ENCODE data around the gene DCAF16.
A peak's percentile ranks its signal among the peaks of the same experiment; 100 is the strongest.

The DCAF16 gene

DNA sequence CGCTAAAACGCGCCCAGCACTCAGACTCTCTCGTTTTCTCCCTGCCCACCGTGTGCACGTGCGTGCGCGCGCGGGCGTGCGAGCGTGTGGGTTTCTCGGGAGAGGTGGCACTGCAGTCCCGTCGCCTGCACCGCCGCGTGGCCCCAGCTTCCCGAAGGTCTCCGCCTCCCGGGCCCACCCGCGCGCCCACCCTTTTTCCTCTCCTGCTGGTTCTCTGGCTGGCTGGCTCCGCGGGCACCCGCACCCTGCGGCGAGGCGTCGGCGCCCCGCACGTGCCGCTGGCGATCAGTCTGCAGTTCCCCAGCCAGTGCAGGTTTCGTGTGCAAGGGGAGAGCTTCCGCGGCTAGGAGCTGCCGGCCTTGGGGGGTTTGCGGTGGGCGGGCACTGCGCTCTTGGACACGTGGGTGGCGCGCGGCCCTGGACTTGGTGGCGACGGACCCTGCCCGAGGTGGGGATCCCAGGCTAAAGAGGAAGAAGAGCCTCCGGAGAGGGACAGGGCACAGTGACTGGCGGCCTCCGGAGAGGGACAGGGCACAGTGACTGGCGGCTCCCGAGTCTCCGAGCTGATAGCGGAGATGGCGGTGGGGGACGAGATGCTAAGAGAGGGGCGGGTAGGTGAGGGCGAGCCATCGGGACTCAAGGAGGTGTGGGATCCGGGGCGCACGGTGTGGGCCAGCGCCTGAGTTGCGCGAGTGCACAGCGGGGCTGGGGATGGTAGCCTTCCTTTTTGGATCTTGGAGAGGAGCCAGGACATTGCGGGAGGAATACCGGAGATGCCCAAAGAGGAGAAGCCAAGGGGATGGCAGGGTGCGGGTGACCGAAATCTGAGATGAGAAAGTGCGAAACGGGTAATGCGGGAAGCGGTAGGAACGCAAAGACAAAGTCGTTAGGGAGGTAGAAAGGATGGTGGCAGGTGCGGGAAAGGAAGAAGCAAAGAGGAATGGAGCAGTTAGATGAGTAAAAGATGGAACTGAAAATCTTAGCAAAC lies 29.0 kb downstream of the DCAF16 start, which contains the start of gene FAM184B:
FAM184B (minus strand) TSS at position 322 of the 988 bp plus-strand sequence. CDS start 322 bp downstream, outside the sequence.
- H3K9me3 ChIP-seq (ENCODE audit: insufficient read depth, low read depth, low read length): no peaks in the 10 kb centered on the region
- H3K4me3 ChIP-seq (ENCODE audit: low read length): peak within 1 kb of the TSS; percentile 54
- 2% methylated on average over 82 of the region's 82 CpGs for WGBS
- H3K27ac ChIP-seq (ENCODE audit: low read depth, low read length): no peak within 1 kb of the TSS
- H3K36me3 ChIP-seq (ENCODE audit: insufficient read depth, low read length): no peaks in the 10 kb centered on the region
- peaks cover 60% of the 10 kb centered on the region for H3K27me3 ChIP-seq (ENCODE audit: insufficient read depth, low read length)
- peaks cover 6% of the 10 kb centered on the region; the same call in 1 of the 2 replicates for H3K4me1 ChIP-seq (ENCODE audit: insufficient read depth, low read length)
- H3K9ac ChIP-seq (ENCODE audit: low read depth, low read length): peak within 1 kb of the TSS; percentile 37

DNA sequence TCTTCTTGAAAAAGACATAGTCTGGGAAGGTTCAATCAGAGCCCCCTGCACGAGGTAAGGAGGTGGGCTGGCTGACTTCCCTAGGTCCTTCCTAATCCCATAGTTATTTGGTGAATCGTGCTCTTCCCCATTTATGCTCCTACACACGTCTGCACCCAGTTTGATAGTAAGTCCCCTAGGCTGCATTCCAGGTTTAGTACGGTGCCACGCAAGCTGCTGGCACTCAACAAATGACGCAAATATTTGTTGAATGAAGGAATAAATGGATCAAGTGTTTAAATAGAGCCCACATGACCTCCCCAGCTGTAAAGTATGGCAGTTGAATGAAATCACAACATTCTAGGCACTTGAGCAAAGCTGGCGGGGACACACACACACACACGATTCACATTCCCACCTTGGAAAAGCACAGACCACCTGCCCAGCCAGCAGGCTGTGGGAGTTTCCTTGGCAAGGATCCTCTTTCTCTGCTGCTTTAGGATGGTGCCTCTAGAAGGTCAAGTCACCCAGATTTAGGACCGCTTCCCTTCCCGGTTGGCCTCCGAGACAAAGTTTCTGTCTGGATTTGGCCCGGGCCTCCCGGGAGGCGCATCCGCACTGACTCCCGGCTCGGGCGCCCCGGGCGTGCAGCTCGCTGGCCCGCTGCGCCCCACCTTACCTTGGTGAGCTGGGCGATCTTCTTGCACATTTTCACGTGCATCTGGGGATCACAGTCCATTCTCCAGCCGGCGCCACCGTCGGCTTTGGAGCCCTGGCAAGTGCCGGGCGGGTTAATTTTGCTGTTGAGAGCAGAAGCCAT lies 29.9 kb downstream of the DCAF16 start:
- H3K9me3 ChIP-seq (ENCODE audit: insufficient read depth, low read depth, low read length): no peaks in the 10 kb centered on the region
- peak overlapping the region; percentile 37 for H3K9ac ChIP-seq (ENCODE audit: low read depth, low read length)
- H3K4me1 ChIP-seq (ENCODE audit: insufficient read depth, low read length): peaks cover 6% of the 10 kb centered on the region; the same call in 1 of the 2 replicates
- peak overlapping the region; percentile 54 for H3K4me3 ChIP-seq (ENCODE audit: low read length)
- H3K27me3 ChIP-seq (ENCODE audit: insufficient read depth, low read length): peaks cover 60% of the 10 kb centered on the region
- H3K27ac ChIP-seq (ENCODE audit: low read depth, low read length): no peak overlapping the region
- 23% methylated on average over 31 of the region's 31 CpGs for WGBS
- H3K36me3 ChIP-seq (ENCODE audit: insufficient read depth, low read length): no peaks in the 10 kb centered on the region

DNA sequence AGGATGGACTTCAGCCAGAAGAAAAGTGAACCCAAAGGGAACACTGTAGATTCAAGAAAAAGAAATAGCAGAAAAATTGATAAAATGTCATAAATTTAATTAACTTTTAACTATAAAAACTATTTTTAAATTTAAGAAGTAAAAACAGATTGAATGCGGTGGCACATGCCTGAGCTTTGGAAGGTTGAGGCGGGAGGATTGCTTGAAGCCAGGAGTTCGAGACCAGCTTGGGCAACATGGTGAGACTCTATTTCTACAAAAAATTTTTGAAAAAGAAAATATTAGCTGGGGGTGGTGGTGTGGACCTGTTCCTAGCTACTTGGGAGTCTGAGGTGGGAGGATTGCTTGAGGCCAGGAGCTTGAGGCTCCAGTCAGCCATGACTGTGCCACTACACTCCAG lies 32.1 kb downstream of the DCAF16 start:
- no peaks in the 10 kb centered on the region for H3K36me3 ChIP-seq (ENCODE audit: insufficient read depth, low read length)
- H3K4me3 ChIP-seq (ENCODE audit: low read length): no peak overlapping the region
- H3K9me3 ChIP-seq (ENCODE audit: insufficient read depth, low read depth, low read length): no peaks in the 10 kb centered on the region
- peaks cover 6% of the 10 kb centered on the region; the same call in 1 of the 2 replicates for H3K4me1 ChIP-seq (ENCODE audit: insufficient read depth, low read length)
- no peak overlapping the region for H3K9ac ChIP-seq (ENCODE audit: low read depth, low read length)
- peaks cover 53% of the 10 kb centered on the region for H3K27me3 ChIP-seq (ENCODE audit: insufficient read depth, low read length)
- WGBS: 90% methylated on average over 3 of the region's 3 CpGs
- H3K27ac ChIP-seq (ENCODE audit: low read depth, low read length): no peak overlapping the region

DNA sequence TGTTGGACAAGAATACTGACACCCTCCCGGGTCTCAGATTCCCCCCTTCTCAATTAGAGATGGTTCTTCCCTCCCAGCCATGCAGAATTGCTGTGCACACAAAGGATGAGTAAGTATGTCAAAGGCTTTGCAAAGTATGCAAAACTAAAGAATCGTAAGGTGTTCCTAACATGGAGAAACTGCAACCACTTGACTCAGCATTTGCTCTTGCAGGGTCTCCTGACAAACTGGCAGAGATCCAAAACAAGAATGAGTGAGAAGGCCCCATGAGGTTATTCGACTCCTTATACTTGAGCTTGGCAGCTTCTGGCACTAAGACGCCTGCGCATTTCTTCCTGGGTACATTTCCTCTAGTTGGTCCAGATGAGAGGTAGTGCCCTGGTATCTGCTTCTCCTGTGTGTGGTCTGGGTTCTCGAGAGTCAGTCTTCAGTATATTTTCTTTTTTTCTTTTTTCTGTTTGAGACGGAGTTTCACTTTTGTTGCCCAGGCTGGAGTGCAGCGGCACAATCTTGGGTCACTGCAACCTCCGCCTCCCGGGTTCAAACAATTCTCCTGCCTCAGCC lies 37.3 kb downstream of the DCAF16 start:
- H3K36me3 ChIP-seq (ENCODE audit: insufficient read depth, low read length): no peaks in the 10 kb centered on the region
- H3K9ac ChIP-seq (ENCODE audit: low read depth, low read length): no peak overlapping the region
- H3K4me3 ChIP-seq (ENCODE audit: low read length): no peak overlapping the region
- H3K9me3 ChIP-seq (ENCODE audit: insufficient read depth, low read depth, low read length): no peaks in the 10 kb centered on the region
- WGBS: 93% methylated on average over 10 of the region's 10 CpGs
- H3K27ac ChIP-seq (ENCODE audit: low read depth, low read length): no peak overlapping the region
- no peaks in the 10 kb centered on the region for H3K4me1 ChIP-seq (ENCODE audit: insufficient read depth, low read length)
- H3K27me3 ChIP-seq (ENCODE audit: insufficient read depth, low read length): peaks cover 3% of the 10 kb centered on the region; the same call in 1 of the 2 replicates

DNA sequence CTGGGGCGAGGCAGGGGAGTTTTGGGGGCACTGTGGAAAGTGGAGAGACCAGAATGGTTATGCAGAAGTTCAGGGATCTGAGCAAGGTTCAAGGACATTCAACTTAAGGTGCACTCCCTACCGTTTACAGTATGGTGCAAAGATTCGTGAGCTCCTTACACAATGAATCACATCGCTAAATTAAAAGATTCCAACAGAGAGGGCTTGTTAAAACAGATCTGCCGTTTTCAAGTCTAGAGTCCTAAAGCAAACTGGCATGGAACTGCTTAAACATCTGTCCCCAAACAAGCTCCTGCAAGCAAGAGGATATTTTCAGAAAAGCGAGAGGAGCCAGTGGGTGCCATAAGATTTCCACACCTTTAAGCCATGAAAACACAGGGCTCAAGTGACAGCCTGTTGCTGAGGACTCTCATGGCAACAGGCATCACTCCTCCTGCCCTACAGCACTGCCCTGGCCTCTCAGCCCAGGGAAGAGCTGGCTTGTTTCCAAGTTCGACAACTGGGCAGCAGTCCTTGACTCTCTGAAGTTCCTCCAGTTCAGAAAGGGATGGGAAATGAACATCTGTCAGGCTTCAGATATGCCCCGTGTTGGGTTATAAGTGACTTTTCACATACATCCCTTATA lies 39.2 kb downstream of the DCAF16 start:
- Histone ChIP-seq H3K4me3 (ENCODE audit: low read length) (no peak overlapping the region), H3K36me3 (ENCODE audit: insufficient read depth, low read length) (no peaks in the 10 kb centered on the region), H3K9ac (ENCODE audit: low read depth, low read length) (no peak overlapping the region), H3K27me3 (ENCODE audit: insufficient read depth, low read length) (no peaks in the 10 kb centered on the region), H3K4me1 (ENCODE audit: insufficient read depth, low read length) (no peaks in the 10 kb centered on the region), H3K27ac (ENCODE audit: low read depth, low read length) (no peak overlapping the region), H3K9me3 (ENCODE audit: insufficient read depth, low read depth, low read length) (peaks cover 4% of the 10 kb centered on the region; the same call in 1 of the 2 replicates)
- WGBS: 90% methylated on average over 8 of the region's 8 CpGs

DNA sequence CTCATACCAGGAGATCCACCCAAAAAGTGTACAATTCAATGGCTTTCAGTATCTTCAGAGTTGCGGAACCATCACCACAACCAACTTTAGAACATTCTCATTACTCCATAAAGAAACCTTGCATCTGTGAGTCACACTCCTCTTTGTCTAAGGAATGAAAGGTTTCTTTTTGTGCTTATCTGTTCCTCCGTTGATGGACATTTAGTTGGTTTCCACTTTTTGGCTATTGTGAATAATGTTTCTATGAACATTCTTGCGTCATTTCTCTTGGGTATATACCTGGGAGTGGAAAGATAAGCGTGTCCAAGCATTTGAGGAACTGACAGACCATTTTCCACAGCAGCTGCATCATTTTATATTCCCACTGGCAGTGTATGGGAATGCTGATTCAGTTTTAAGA lies 39.7 kb downstream of the DCAF16 start:
- 89% methylated on average over 4 of the region's 4 CpGs for WGBS
- no peak overlapping the region for H3K27ac ChIP-seq (ENCODE audit: low read depth, low read length)
- no peaks in the 10 kb centered on the region for H3K27me3 ChIP-seq (ENCODE audit: insufficient read depth, low read length)

DNA sequence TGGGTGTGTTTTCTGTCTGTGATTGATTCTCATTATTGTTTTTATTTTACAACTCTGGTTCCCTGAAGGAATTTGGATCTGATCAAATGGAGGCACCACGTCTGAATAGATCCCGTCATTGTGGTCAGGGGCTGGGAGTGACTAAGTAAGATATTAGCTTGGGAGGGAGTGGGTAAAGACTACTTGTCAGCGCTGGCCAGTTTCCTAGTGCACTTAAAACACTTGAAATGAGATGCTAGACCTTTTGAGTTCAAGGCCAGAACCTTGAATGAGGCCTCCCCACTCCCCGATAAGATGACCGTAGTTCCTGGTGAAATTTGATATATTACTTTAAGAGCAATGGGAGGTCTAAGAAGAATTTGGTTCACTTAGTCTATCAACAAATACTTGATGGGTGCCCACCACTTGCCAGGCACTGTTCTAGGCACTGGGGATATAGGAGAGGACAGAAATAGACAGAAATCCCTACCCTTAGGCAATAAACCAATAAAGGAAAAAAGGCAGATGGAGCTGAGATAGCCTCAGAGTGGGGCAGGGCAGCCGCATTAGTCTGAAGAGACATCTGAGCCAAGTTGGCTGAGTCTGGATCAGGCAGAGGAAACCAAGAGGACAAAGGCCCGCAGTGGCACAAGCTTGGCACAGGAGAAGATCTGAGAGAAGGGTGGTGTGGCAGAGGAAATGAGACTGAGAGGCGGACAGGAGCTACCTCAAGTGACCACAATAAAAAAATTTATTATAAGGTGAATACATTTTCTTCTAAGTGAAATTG lies 41.0 kb downstream of the DCAF16 start:
- Histone ChIP-seq H3K27ac (ENCODE audit: low read depth, low read length) (no peak overlapping the region), H3K4me1 (ENCODE audit: insufficient read depth, low read length) (no peaks in the 10 kb centered on the region), H3K4me3 (ENCODE audit: low read length) (no peak overlapping the region), H3K27me3 (ENCODE audit: insufficient read depth, low read length) (no peaks in the 10 kb centered on the region), H3K9ac (ENCODE audit: low read depth, low read length) (no peak overlapping the region), H3K9me3 (ENCODE audit: insufficient read depth, low read depth, low read length) (peaks cover 4% of the 10 kb centered on the region; the same call in 1 of the 2 replicates), H3K36me3 (ENCODE audit: insufficient read depth, low read length) (no peaks in the 10 kb centered on the region)
- WGBS: 82% methylated on average over 5 of the region's 8 CpGs

More for the DNA sequence above, 39.7 kb downstream of the DCAF16 start:
- Histone ChIP-seq H3K9ac (ENCODE audit: low read depth, low read length) (no peak overlapping the region), H3K4me1 (ENCODE audit: insufficient read depth, low read length) (no peaks in the 10 kb centered on the region), H3K9me3 (ENCODE audit: insufficient read depth, low read depth, low read length) (peaks cover 4% of the 10 kb centered on the region; the same call in 1 of the 2 replicates), H3K4me3 (ENCODE audit: low read length) (no peak overlapping the region), H3K36me3 (ENCODE audit: insufficient read depth, low read length) (no peaks in the 10 kb centered on the region)

DNA sequence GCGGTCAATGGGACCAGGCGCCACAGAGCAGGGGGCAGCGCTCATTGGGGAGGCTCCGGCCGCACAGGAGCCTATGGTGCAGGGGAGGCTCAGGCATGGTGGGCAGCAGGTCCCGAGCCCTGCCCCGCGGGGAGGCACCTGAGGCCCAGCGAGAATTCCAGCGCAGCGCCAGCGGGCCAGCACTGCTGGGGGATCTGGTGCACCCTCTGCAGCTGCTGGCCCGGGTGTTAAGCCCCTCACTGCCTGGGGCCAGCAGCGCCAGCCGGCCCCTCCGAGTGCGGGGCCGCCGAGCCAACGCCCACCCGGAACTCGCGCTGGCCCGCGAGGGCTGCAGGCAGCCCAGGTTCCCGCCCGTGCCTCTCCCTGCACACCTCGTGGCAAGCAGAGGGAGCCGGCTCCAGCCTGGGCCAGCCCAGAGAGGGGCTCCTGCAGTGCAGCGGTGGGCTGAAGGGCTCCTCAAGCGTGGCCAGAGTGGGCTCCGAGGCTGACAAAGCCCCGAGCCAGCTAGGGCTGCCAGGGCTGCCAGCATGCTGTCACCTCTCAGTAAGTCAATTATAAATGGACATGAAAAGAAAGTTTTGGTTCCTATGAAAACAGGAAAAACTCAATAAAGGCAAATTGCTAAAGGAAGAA lies 43.6 kb downstream of the DCAF16 start:
- no peaks in the 10 kb centered on the region for H3K27me3 ChIP-seq (ENCODE audit: insufficient read depth, low read length)
- H3K27ac ChIP-seq (ENCODE audit: low read depth, low read length): no peak overlapping the region
- no peak overlapping the region for H3K9ac ChIP-seq (ENCODE audit: low read depth, low read length)
- no peaks in the 10 kb centered on the region for H3K4me1 ChIP-seq (ENCODE audit: insufficient read depth, low read length)
- H3K36me3 ChIP-seq (ENCODE audit: insufficient read depth, low read length): no peaks in the 10 kb centered on the region
- H3K4me3 ChIP-seq (ENCODE audit: low read length): no peak overlapping the region
- 95% methylated on average over 33 of the region's 33 CpGs for WGBS
- peaks cover 4% of the 10 kb centered on the region; the same call in 1 of the 2 replicates for H3K9me3 ChIP-seq (ENCODE audit: insufficient read depth, low read depth, low read length)

DNA sequence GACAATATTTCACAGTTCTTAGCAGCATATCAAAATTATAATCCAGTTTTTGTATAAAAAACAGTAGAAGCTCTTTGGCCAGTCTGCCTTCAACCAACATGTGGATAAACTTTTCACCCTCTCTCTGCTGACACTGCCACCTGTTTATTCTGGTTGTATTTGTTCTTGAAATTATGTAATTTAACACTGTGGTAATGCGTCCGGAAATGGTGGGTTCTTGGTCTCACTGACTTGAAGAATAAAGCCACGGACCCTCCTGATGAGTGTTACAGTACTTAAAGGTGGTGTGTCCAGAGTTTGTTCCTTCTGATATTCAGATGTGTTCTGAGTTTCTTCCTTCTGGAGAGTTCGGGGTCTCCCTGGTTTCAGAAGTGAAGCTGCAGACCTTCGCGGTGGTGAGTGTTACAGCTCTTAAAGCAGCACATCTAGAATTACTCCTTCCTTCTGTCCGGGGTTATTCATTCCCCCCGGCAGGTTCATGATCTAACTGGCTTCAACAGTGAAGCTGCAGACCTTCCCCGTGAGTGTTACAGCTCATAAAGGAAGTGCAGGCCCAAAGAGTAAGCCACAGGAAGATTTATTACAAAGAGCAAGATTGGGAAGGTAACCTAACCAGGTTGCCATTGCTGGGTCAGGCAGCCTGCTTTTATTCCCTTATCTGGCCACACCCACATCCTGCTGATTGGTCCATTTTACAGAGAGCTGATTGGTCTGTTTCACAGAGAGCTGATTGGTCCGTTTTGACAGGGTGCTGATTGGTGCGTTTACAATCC lies 44.9 kb downstream of the DCAF16 start:
- H3K9me3 ChIP-seq (ENCODE audit: insufficient read depth, low read depth, low read length): peaks cover 4% of the 10 kb centered on the region; the same call in 1 of the 2 replicates
- no peak overlapping the region for H3K4me3 ChIP-seq (ENCODE audit: low read length)
- WGBS: 91% methylated on average over 11 of the region's 11 CpGs
- no peaks in the 10 kb centered on the region for H3K4me1 ChIP-seq (ENCODE audit: insufficient read depth, low read length)
- no peak overlapping the region for H3K27ac ChIP-seq (ENCODE audit: low read depth, low read length)
- H3K36me3 ChIP-seq (ENCODE audit: insufficient read depth, low read length): no peaks in the 10 kb centered on the region
- H3K27me3 ChIP-seq (ENCODE audit: insufficient read depth, low read length): no peaks in the 10 kb centered on the region
- H3K9ac ChIP-seq (ENCODE audit: low read depth, low read length): no peak overlapping the region
